Measurements from ENCODE around the gene HCN2.
"Not testable (repeated sequence)": the region's sequence is repeated elsewhere in the genome, so short reads cannot be mapped to it uniquely, and the experiment has no call there.

Gene HCN2

DNA sequence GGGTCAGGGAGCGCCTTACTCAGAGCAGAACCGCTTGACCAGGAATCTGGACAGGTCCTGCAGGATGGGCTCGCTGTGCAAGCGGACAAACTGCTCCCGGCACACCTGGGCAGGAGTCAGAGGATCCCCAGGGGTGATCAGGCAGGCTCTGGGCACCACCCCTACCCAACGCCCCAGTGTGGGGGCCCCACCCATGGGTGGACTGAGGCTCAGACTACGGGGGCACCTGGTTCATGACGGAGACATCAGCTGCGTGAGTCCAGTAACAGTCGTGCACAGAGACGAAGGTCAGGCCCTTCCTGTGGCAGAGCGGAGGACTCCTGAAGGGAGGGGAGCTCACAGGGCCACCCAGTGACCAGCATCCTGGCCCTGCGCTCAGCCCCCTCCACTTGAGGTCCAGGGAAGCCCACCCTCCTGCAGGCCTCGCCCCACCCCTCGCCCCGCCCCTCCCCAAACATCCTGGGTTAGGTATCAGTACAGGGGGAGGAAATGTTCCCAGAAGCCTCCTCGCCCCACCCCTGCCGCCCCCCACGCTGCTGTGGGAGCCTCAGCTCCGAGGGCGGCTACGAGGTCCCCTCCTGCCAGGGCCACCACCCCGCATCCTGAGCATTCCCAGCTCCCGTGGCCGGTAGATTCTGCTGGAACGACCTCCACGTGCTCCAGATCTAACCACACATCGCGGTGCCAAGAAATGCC, 28.0 kb downstream of the HCN2 start:
- Histone ChIP-seq H3K4me1 (ENCODE audit: control insufficient read depth in 1 of 2, insufficient read depth in 1 of 2, low read depth in 1 of 2, low read length in 1 of 2) (no peaks in the 10 kb centered on the region), H3K27me3 (peaks cover 45% of the 10 kb centered on the region), H3K36me3 (peaks cover 59% of the 10 kb centered on the region), H3K9me3 (no peaks in the 10 kb centered on the region), H3K27ac (no peak overlapping the region), H3K4me3 (ENCODE audit: low read depth in 1 of 2, low read length in 1 of 2) (no peak overlapping the region)
- TF ChIP-seq CTCF (IDR thresholded peaks at IDR 0.05): no peak

DNA sequence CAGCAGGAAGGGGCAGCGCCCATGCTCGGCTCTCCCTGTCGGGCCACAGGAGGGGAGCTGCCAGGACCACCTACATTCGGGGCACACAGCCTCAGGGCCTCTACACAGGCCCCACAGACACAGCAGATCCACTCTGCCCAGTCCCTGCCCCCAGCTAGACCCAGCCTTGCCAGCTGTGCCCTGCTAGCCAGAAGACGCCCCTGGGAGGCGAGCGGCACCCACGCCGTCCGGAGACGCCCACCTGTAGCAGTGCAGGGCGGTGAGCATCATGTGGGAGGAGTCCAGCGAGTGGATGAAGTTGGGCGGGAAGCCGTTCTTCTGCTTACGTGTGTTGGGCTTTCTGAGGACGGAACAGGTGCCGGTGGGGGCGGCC, 28.6 kb downstream of the HCN2 start:
- H3K4me1 ChIP-seq (ENCODE audit: control insufficient read depth in 1 of 2, insufficient read depth in 1 of 2, low read depth in 1 of 2, low read length in 1 of 2): no peaks in the 10 kb centered on the region
- peaks cover 64% of the 10 kb centered on the region for H3K36me3 ChIP-seq
- no peaks in the 10 kb centered on the region for H3K9me3 ChIP-seq
- TF ChIP-seq CTCF (IDR thresholded peaks at IDR 0.05): no peak
- no peak overlapping the region for H3K27ac ChIP-seq
- H3K27me3 ChIP-seq: peaks cover 39% of the 10 kb centered on the region
- H3K4me3 ChIP-seq (ENCODE audit: low read depth in 1 of 2, low read length in 1 of 2): no peak overlapping the region

DNA sequence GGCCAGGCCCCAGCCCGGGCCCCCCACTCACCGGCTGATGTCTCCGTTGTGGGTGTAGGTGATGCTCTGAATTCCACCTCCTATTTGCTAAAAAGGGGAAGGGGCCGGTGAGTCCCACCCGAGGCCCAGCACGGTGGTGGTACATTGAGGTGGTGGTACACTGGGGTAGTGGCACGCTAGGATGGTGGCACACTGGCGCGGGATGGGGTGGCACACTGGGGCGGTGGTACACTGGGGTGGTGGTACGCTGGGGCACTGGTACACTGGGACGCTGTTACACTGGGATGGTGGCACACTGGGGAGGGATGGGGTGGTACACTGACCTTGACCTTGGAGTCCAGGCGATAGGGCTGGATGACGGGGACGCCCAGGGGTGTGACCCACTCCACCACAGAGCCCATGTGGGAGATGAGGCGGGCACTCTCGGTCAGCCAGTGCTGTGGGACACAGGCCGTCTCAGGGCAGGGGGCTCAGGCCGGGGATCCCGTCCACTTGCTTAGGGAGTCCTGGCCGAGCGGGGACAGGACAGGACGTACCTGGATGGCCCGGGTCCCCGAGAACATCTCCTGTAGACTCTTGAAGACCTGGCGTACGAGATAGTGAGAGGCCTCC, 29.1 kb downstream of the HCN2 start:
- Histone ChIP-seq H3K9me3 (no peaks in the 10 kb centered on the region), H3K36me3 (peaks cover 67% of the 10 kb centered on the region), H3K4me3 (ENCODE audit: low read depth in 1 of 2, low read length in 1 of 2) (no peak overlapping the region), H3K4me1 (ENCODE audit: control insufficient read depth in 1 of 2, insufficient read depth in 1 of 2, low read depth in 1 of 2, low read length in 1 of 2) (no peaks in the 10 kb centered on the region), H3K27ac (no peak overlapping the region), H3K27me3 (peaks cover 34% of the 10 kb centered on the region)
- no peak for TF ChIP-seq CTCF (IDR thresholded peaks at IDR 0.05)

DNA sequence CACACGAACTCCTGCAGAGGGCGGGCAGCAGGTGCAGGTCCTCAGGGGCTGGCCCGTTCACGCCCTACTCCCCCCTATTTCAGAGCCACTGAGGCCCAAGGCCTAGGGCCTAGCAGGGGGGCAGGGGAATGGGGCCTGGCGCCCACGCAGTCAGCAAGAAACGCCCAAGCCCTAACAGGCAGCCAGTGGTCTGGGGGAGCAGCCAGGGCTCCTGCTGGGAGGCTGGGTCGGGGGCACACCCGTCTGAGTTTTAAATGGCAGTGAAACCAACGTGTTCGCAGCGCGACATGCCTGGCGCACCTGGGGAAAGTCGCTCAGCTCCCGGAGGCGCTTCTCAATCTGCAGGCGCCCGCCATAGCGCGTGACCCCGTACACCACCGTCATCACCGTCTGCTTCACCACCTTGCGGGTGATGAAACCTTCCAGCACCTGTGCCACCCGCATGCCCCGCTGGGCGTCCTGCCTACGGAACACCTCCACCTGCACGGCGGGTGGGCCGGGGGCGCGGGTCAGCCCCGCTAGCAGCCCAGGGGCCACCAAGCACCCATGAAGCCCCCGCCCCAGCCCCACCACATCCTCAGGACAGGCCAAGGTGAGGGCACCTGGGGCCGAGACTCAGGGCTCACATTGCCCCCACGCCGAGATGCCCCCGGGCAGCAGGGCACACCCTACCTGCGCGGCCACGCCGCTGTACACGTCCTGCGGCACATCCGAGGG, 29.8 kb downstream of the HCN2 start:
- Histone ChIP-seq H3K27ac (no peak overlapping the region), H3K9me3 (no peaks in the 10 kb centered on the region), H3K27me3 (peaks cover 27% of the 10 kb centered on the region), H3K36me3 (peaks cover 73% of the 10 kb centered on the region), H3K4me1 (ENCODE audit: control insufficient read depth in 1 of 2, insufficient read depth in 1 of 2, low read depth in 1 of 2, low read length in 1 of 2) (no peaks in the 10 kb centered on the region), H3K4me3 (ENCODE audit: low read depth in 1 of 2, low read length in 1 of 2) (no peak overlapping the region)
- TF ChIP-seq CTCF (IDR thresholded peaks at IDR 0.05): no peak

GRCh38 chr19:620166-620862, 30.6 kb downstream of the HCN2 start:
- Histone ChIP-seq H3K4me1 (ENCODE audit: control insufficient read depth in 1 of 2, insufficient read depth in 1 of 2, low read depth in 1 of 2, low read length in 1 of 2) (no peaks in the 10 kb centered on the region), H3K9me3 (no peaks in the 10 kb centered on the region), H3K27ac (no peak overlapping the region), H3K27me3 (peaks cover 18% of the 10 kb centered on the region), H3K36me3 (peaks cover 81% of the 10 kb centered on the region), H3K4me3 (ENCODE audit: low read depth in 1 of 2, low read length in 1 of 2) (no peak overlapping the region)
- no peak for TF ChIP-seq CTCF (IDR thresholded peaks at IDR 0.05)

DNA sequence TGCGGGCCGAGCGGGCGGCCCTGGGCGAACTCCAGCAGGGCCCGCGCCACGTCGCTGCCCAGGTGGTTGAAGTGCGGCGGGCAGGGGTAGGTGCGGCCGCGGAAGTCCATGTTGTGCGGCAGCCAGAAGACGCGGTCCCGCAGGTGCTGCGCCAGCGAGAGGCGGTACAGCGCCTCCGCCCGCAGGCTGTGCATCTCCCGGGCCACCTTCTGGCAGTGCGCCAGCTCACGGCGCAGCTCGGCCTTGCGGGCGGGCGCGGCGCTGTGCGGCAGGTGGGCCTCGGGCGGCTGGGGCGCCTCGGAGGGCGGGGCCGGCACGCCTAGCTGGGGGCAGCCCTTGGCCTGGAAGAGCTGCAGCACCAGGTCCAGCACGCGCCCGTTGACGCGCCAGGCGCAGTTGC, 31.5 kb downstream of the HCN2 start:
- Histone ChIP-seq H3K36me3 (peaks cover 81% of the 10 kb centered on the region), H3K27me3 (peaks cover 12% of the 10 kb centered on the region)
- H3K4me3 ChIP-seq (ENCODE audit: low read depth in 1 of 2, low read length in 1 of 2); H3K4me1 ChIP-seq (ENCODE audit: control insufficient read depth in 1 of 2, insufficient read depth in 1 of 2, low read depth in 1 of 2, low read length in 1 of 2); H3K27ac ChIP-seq; H3K9me3 ChIP-seq: not testable (repeated sequence)

Measured in neutrophil (primary cell).